Subcutaneous adipose tissue (tissue), 4 donors: ENCODE results near the gene ZFAND2B. TPM values are rescaled to one million over a fixed set of nuclear protein-coding genes. Genes with fewer than 3 reads are reported as not detected.

Experiments used
- CTCF ChIP-seq: fragments of 450-650 bp; IDR thresholded peaks from one replicate; pipeline ENCODE4 v1.5.1; 2016; ENCODE audit warnings: low read depth, mild to moderate bottlenecking, control low read depth, antibody characterized with exemption, moderate library complexity
- total RNA-seq, 4 donors: library from RNA; depleted of rRNA; stranded (reverse); fragments of >200 nt; gene quantifications; one replicate each; pipeline ENCODE4 v1.1.0, GENCODE V29; 2016

The ZFAND2B gene
- total RNA-seq, 4 donors from 2014 or later = 28.0 to 60.3 (median 43.7) TPM

GRCh38 chr2:219252570-219252899 lies 46.0 kb downstream of the ZFAND2B start:
- TF ChIP-seq CTCF = no peak

GRCh38 chr2:219252900-219253752 lies 46.5 kb downstream of the ZFAND2B start, which contains the start of gene TUBA4B:
TUBA4B (plus strand) TSS chr2:219253243; CDS start chr2:219253408, 165 bp downstream.
- no peak for TF ChIP-seq CTCF

GRCh38 chr2:219253753-219254589 lies 47.4 kb downstream of the ZFAND2B start, which contains the start of gene TUBA4A:
TUBA4A (minus strand) TSS chr2:219253918; CDS start chr2:219253858, 60 bp downstream.
- TF ChIP-seq CTCF = no peak

- no peak for TF ChIP-seq CTCF
Observed at GRCh38 chr2:219254590-219255201, 48.1 kb downstream of the ZFAND2B start.

Other genes starting within 250 kb of the ZFAND2B start
- not detected for gene CDK5R2, start 247.1 kb upstream of the ZFAND2B start, total RNA-seq
- gene FEV, start 221.6 kb upstream of the ZFAND2B start, total RNA-seq = not detected
- not detected for gene CRYBA2, start 213.4 kb upstream of the ZFAND2B start, total RNA-seq
- gene CFAP65, start 165.3 kb upstream of the ZFAND2B start, total RNA-seq = not detected
- gene IHH, start 145.9 kb upstream of the ZFAND2B start, total RNA-seq = under 1 TPM in 1 of 4 donors, not detected in 3; 0.33 TPM
- gene NHEJ1, start 46.0 kb upstream of the ZFAND2B start, total RNA-seq = 10 to 100 TPM; 14.3 to 27.7 (median 19.4) TPM
- under 1 TPM; 0.38 to 0.82 (median 0.67) TPM for gene SLC23A3, start 36.8 kb upstream of the ZFAND2B start, total RNA-seq
- gene CNPPD1, start 29.9 kb upstream of the ZFAND2B start, total RNA-seq = 10 to 100 TPM; 35.9 to 55.5 (median 44.2) TPM
- 10 to 100 TPM; 30.7 to 67.0 (median 62.9) TPM for gene RETREG2, start 28.5 kb upstream of the ZFAND2B start, total RNA-seq
- 10 to 100 TPM in 3 of 4 donors, 1 to 10 TPM in 1; 8.2 to 31.6 (median 24.7) TPM for gene ABCB6, start 12.2 kb downstream of the ZFAND2B start, total RNA-seq
- gene ATG9A, start 22.9 kb downstream of the ZFAND2B start, total RNA-seq = 10 to 100 TPM; 29.0 to 54.1 (median 30.3) TPM
- 10 to 100 TPM; 16.8 to 62.5 (median 52.7) TPM for gene ANKZF1, start 23.0 kb downstream of the ZFAND2B start, total RNA-seq
- gene GLB1L, start 38.7 kb downstream of the ZFAND2B start, total RNA-seq = 10 to 100 TPM in 3 of 4 donors, 1 to 10 TPM in 1; 2.9 to 12.2 (median 11.0) TPM
- 10 to 100 TPM; 13.7 to 22.2 (median 15.4) TPM for gene STK16, start 38.7 kb downstream of the ZFAND2B start, total RNA-seq
- not detected for gene TUBA4B, start 46.5 kb downstream of the ZFAND2B start, total RNA-seq
- gene TUBA4A, start 47.1 kb downstream of the ZFAND2B start, total RNA-seq = 10 to 100 TPM in 2 of 4 donors, 1 to 10 TPM in 2; 7.2 to 31.8 (median 9.2) TPM
- 10 to 100 TPM; 44.7 to 77.0 (median 51.1) TPM for gene DNAJB2, start 72.6 kb downstream of the ZFAND2B start, total RNA-seq
- not detected for gene PTPRN, start 102.6 kb downstream of the ZFAND2B start, total RNA-seq
- not detected for gene RESP18, start 126.0 kb downstream of the ZFAND2B start, total RNA-seq
- 10 to 100 TPM; 45.0 to 98.5 (median 54.1) TPM for gene DNPEP, start 181.1 kb downstream of the ZFAND2B start, total RNA-seq
- gene DES, start 211.6 kb downstream of the ZFAND2B start, total RNA-seq = 10 to 100 TPM in 2 of 4 donors, 1 to 10 TPM in 2; 3.1 to 28.8 (median 13.3) TPM
- gene SPEG, start 228.1 kb downstream of the ZFAND2B start, total RNA-seq = 1 to 10 TPM in 3 of 4 donors, under 1 TPM in 1; 0.49 to 5.9 (median 2.9) TPM